ENCODE results near the gene KRTAP3-1.
"Not testable (repeated sequence)": the region's sequence is repeated elsewhere in the genome, so short reads cannot be mapped to it uniquely, and the experiment has no call there.

The KRTAP3-1 gene

DNA sequence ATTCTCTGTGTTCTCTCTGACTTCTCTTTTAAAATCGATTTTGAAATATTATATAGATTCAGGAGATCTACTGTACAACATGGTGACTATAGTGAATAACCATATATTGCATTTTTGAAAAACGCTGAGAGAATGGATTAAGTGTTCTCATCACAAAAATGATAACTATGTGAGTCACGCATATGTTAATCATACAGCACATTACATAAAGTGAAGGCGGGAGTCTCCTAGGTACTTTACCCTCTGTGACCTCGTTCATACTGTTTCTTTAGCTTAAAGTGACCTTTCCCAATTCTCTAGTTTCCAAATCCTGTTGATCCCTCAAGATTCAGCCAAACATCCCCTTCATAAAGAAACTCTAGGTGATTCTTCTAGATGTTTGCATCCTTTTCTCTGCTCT is 6.1 kb downstream of the KRTAP3-1 start:
- no peak for TF ChIP-seq ZNF274 (IDR thresholded peaks at IDR 0.05; ENCODE audit: low read depth, low read length)

DNA sequence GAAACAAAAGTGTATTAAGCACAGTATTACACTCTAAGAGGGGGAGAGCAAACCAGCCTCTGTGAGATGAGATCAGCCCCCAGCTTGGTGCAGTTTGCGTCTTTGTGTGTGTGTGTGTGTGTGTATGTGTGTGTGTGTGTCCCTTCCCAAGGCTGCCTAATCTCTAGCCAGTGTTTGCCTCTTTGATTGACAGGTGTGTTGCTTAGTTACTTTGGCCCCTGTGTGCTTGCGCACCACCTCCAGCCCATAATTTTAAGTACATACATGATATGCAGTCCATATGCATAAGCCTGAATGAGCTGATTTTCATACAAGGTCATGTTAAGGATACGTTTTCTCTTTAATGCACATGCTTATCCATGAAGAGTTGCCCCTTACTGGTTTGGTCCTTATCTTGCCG is 7.1 kb downstream of the KRTAP3-1 start:
- TF ChIP-seq ZNF274 (IDR thresholded peaks at IDR 0.05; ENCODE audit: low read depth, low read length), result no peak
- no peak overlapping the region for H3K4me3 ChIP-seq (ENCODE audit: low read length)

More for the DNA sequence above, 6.1 kb downstream of the KRTAP3-1 start:
- H3K4me3 ChIP-seq (ENCODE audit: low read length), result no peak overlapping the region

DNA sequence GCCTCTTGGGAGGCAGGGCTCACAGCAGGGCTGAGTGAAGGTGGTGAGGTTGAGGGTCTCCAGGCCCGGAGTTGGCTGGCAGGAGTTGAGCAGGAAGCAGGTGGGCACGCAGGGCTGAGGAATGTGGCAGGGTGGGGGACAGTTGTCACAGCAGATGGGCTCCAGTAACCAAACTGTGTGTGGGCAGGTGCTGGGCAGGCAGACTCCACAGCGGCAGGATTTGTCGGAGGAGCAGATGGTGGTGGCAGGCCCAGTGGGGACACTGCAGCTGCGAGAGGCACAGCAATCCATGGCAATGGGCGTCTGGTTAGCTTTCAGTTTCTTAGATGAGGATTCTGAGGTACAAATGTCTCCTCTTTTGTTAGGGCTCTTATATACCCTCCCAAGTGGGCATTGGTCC is 9.4 kb downstream of the KRTAP3-1 start, which contains the start of gene KRTAP3-2:
TSS of gene KRTAP3-2 (minus strand) at position 344 of the 400 bp plus-strand sequence. CDS start at position 291, 53 bp downstream.
- H3K4me3 ChIP-seq (ENCODE audit: low read length), result not testable (repeated sequence)

DNA sequence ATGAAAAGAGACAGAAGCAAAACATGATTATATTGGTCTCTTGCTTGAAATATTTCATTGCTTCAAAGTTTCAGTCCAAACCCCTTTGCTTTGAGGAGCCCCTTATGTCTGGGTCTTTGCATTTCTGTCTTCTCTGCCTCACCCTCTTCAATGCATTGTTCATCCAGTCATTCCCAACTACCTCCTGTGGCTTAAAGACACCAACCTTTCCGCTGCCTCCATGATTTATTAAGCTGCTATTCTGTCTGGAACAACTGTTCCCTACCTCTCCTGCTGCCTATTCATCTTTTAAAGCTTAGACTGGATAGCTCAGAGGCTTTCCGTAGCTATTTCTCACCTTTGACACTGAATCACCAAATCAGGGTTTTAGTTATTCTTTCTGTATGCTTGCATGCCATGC is 11.6 kb downstream of the KRTAP3-1 start:
- no peak for TF ChIP-seq ZNF274 (IDR thresholded peaks at IDR 0.05; ENCODE audit: low read depth, low read length)
- H3K4me3 ChIP-seq (ENCODE audit: low read length), result no peak overlapping the region

DNA sequence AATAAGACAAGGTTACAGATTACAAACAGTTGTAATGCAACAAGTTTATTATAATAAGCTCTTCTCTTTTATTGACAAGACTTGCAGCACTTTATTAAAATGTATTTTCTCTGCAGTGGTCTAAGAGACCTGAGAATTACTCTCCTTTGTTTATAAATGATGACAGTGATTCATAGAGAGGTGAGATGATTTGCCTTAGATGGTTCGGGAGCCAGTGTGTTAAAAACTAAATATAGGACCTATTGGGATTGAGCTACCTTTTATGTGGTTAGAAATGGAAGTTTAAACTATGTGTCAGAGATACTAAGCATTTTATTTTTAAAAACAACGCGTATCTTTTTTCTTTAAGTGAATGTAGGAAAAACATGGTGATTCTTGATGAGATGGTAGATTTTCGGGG is 12.1 kb downstream of the KRTAP3-1 start:
- no peak for TF ChIP-seq ZNF274 (IDR thresholded peaks at IDR 0.05; ENCODE audit: low read depth, low read length)
- no peak overlapping the region for H3K4me3 ChIP-seq (ENCODE audit: low read length)

DNA sequence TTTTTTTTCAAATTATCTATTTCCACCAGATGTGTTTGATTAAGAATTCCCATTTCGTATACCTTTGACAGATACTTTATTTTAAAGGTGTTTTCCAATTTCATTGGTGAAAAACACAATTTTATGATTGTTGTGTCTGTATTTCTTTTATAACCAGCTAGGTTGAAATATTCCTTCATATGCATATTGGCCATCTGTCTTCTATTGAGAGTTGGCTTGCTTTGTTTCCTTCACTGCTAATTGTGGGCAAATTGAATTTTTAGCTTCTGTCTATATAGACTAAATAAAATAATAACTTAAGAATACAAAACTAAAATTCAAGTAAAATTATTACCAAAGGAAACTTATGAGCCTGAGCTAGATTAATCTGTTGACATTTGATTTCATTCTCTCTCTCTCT is 13.8 kb downstream of the KRTAP3-1 start:
- H3K4me3 ChIP-seq (ENCODE audit: low read length), result no peak overlapping the region
- no peak for TF ChIP-seq ZNF274 (IDR thresholded peaks at IDR 0.05; ENCODE audit: low read depth, low read length)

DNA sequence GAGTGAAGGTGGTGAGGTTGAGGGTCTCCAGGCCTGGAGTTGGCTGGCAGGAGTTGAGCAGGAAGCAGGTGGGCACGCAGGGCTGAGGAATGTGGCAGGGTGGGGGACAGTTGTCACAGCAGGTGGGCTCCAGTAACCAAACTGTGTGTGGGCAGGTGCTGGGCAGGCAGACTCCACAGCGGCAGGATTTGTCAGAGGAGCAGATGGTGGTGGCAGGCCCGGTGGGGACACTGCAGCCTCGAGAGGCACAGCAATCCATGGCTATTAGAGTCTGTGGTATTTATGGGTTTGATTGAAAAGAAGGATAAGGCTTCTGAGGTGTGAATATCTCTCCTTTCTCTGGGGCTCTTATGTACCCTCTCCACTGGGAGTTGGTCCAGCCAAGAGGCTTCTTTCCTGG is 15.1 kb downstream of the KRTAP3-1 start, which contains the start of gene KRTAP3-3:
TSS of gene KRTAP3-3 (minus strand) at position 326 of the 400 bp plus-strand sequence. CDS start at position 259, 67 bp downstream.
- TF ChIP-seq ZNF274 (IDR thresholded peaks at IDR 0.05; ENCODE audit: low read depth, low read length), result no peak
- H3K4me3 ChIP-seq (ENCODE audit: low read length), result no peak within 1 kb of the TSS

DNA sequence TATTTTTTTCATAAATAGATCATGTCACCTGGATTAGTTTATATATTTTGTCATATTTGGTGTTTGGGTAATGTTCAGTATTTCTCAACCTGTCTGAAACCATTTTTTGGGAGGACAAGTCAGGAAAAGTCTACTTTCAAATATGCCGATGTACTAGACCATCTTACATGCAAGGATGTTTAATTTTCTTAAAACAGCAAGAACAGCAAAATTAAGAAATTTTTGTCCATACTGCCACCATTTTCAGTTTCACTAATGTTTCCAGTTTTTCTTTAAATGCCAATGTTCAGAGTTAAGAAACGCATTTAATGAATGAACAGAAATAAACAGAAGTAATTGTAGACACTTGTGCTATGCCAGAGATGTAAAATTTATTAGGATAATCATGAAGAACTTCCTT is 15.8 kb downstream of the KRTAP3-1 start:
- TF ChIP-seq ZNF274 (IDR thresholded peaks at IDR 0.05; ENCODE audit: low read depth, low read length), result no peak
- no peak overlapping the region for H3K4me3 ChIP-seq (ENCODE audit: low read length)

DNA sequence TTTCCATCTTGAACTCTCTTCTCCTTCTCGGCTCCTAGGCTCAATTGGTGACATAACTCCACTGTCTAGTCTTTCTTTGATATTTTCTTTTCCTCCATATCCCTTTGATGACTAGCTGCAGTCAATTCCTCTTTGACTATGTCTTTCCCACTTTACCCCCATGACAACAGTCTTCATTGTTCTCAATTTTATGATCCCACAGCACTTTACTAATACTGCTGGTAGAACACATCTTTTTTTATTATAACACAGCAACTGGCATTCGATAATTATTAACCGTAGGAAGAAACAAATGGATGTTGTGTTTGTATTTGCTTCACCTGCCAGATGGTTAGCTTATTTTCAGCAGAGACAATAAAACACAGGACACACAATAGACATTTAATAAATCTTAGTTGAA is 16.3 kb downstream of the KRTAP3-1 start:
- no peak for TF ChIP-seq ZNF274 (IDR thresholded peaks at IDR 0.05; ENCODE audit: low read depth, low read length)

DNA sequence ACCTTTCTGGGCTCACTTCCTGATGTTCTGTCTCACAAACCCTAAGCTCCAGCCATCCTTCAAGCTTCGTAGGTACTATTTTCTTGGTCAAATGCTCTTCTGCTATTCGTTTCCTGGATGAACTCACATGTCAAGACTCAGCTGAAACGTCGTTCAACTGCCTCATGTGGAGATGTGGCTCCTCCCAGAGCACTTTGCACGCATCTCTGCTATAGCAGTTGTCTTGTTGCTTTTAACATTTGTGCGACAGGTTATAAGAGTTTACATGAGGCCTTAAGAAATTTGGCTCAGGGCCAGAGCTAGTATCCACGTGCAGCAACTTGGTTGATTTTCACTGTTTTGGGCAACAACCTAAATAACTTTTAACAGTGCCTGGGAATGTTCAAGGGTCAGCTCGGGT is 22.0 kb downstream of the KRTAP3-1 start:
- TF ChIP-seq ZNF274 (IDR thresholded peaks at IDR 0.05; ENCODE audit: low read depth, low read length), result no peak

More for the DNA sequence above, 16.3 kb downstream of the KRTAP3-1 start:
- H3K4me3 ChIP-seq (ENCODE audit: low read length), result no peak overlapping the region

DNA sequence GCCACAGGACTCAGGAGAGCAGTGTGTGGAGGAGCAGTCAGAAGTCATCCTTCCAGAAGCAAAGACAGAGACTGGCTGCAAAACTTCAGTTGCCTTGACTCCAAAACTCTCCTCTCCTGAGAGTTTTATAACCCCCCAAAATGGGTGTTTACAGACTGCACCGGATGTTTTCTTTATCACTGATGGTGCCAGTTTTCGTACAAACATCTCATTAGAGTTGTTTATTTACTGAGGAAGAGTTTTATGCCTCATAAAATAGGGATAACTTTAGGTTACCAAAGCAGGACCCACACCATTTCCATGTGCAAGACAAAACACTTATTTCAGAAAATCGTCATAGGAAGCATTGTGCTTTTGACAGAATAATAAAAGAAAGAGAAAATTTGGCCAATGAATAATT is 24.7 kb downstream of the KRTAP3-1 start, which contains the start of gene KRT40:
TSS of gene KRT40 (minus strand) at position 101 of the 400 bp plus-strand sequence. CDS start at position 48, 53 bp downstream.
- TF ChIP-seq ZNF274 (IDR thresholded peaks at IDR 0.05; ENCODE audit: low read depth, low read length), result no peak
- H3K4me3 ChIP-seq (ENCODE audit: low read length), result no peak within 1 kb of the TSS

More for the DNA sequence above, 22.0 kb downstream of the KRTAP3-1 start:
- no peak overlapping the region for H3K4me3 ChIP-seq (ENCODE audit: low read length)

DNA sequence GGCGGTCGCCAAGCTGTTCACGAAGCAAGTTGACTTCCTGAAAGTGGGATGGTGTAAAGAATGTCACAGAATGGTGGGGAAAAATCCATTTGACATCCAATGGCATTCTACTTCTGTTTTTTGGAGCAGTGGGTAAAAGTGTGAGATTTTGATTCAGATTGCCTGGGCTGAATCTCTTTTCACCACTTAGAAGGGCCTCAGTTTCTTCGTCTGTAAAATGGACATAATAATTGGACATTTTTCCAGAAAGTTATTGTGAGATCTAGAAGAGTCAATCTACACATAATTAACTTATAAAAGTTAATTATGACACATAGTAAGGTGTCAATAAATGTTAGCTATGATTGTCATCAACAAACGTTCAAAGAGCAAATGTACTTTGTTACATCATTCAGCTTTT is 27.8 kb downstream of the KRTAP3-1 start:
- H3K4me3 ChIP-seq (ENCODE audit: low read length), result no peak overlapping the region
- TF ChIP-seq ZNF274 (IDR thresholded peaks at IDR 0.05; ENCODE audit: low read depth, low read length), result no peak

DNA sequence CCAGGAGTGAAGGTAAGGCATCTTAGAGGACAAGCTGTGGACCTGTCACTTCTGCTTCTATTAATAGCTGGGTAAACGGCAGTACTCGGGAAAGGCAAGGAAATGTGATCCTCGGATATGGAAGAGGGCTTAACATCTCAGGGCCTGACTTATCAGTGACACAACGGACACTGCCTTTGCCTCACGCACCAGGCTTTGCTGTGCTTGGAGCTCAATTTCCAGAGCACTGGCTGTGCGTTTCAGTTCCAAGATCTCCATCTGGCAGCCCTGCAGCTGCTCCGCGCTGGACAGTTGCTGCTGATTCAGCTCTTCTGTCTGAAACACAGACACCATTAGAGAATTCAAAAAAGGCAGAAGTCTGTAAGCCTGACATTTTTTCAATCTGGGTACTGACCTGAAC is 28.3 kb downstream of the KRTAP3-1 start:
- H3K4me3 ChIP-seq (ENCODE audit: low read length), result no peak overlapping the region
- TF ChIP-seq ZNF274 (IDR thresholded peaks at IDR 0.05; ENCODE audit: low read depth, low read length), result no peak

DNA sequence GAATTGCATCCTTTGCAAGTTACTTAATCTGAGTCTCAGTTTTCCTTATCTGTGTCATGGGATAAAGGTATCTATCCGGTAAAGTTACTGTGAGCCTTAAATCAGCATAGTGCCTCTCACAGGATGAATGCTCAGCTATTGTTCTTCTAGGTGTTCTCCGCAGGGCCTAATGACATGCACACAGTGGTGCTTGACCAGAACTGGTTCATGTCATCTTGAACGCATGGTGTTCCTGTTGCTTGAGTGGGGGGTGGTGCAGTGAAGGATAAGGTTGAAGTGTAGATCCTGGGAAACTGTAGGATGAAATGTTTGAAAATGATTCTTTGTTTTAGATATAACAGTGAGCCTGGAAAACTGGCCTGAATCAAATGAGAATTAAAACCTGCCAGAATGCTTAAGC is 28.8 kb downstream of the KRTAP3-1 start:
- no peak overlapping the region for H3K4me3 ChIP-seq (ENCODE audit: low read length)
- TF ChIP-seq ZNF274 (IDR thresholded peaks at IDR 0.05; ENCODE audit: low read depth, low read length), result no peak

DNA sequence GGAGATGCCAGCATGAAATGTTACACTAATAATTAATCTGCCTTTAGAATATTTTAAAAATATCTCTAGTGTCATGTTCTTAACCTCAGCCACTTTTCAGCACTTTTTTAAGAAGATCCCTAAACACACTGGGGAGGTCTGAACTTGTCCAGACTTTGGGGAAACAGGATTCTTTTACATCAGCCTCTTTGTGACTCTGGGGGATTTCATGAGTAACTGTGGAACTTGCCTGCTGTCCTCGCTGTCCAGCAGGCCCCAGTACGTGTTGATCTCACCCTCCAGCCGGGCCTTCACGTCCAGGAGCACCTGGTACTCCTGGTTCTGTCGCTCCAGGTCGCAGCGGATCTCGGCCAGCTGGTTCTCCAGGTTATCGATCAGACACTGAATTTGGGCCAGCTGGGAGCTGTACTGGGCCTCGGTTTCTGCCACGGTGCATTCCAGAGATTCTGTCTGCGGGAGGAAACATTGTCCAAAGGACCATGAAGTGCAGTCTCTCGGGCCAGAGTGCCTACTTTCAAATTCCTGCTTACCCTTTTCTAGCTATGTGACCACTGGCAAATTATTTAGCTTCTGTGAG is 30.3 kb downstream of the KRTAP3-1 start:
- H3K4me3 ChIP-seq (ENCODE audit: low read length), result no peak overlapping the region
- TF ChIP-seq ZNF274 (IDR thresholded peaks at IDR 0.05; ENCODE audit: low read depth, low read length), result no peak

DNA sequence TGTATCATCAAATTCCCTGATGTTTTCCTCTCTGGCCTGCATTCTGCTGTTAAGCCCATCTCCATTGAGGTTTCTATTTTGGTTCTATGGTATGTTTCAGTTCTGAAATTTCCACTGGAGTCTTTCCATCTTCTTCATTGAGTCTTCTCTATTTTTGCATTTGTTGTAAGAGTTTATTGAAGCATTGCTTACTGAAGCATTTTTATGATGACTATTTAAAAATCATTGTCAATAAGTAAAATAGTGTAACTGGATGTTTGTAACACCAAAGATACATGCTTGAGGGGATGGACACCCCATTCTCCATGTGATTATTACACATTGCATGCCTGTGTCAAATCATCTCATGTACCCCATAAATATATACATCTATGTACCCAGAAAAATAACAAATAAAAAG is 33.4 kb downstream of the KRTAP3-1 start:
- TF ChIP-seq ZNF274 (IDR thresholded peaks at IDR 0.05; ENCODE audit: low read depth, low read length), result no peak
- H3K4me3 ChIP-seq (ENCODE audit: low read length), result no peak overlapping the region

Data from GM08714 (cell line).